Fibroblast of pulmonary artery (primary cell): ENCODE measurements around the gene ARHGAP1.

Experiments used
- DNase-seq: peaks from one replicate; pipeline ENCODE4 v3.0.0-alpha.2; 2010; ENCODE audit warnings: low read depth
- H3K4me3 ChIP-seq: replicated peaks from 2 replicates; pipeline ENCODE4 v1.5.1; 2011; ENCODE audit warnings: low read depth, mild to moderate bottlenecking, control low read depth, low read length, moderate library complexity
- CTCF ChIP-seq: IDR thresholded peaks from 2 replicates; pipeline ENCODE4 v1.5.1; 2011; ENCODE audit warnings: mild to moderate bottlenecking, control low read depth, low read length, inconsistent platforms; ENCODE audit errors: missing control alignments

ARHGAP1 gene

GRCh38 chr11:46698597-46698996, 1.8 kb downstream of the ARHGAP1 start:
- no peak for TF ChIP-seq CTCF
- H3K4me3 ChIP-seq: no peak overlapping the region
- no peak for DNase-seq

DNA sequence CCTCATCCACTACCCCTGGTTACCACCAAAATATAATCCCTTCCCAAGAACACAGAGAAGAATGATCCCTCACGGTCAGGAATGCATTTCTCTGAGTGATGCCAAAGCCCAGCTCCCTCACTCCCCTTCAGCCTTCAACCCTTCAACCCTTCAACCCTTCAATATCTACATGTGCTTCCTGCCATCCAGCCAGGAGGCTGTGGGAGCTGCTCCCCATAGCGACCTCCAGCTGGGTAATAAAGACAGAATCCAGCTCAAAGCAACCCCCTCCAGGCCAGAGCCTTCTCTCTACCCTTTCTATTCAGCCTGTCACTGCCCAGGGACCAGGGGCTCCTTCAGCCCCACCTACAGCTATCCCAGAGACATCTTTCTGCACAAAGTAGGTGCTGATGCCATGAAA, 2.7 kb downstream of the ARHGAP1 start:
- no peak for TF ChIP-seq CTCF
- no peak for DNase-seq
- no peak overlapping the region for H3K4me3 ChIP-seq

GRCh38 chr11:46697303-46697702, 3.1 kb downstream of the ARHGAP1 start:
- no peak overlapping the region for H3K4me3 ChIP-seq
- DNase-seq: peak; percentile 38
- TF ChIP-seq CTCF: no peak

- DNase-seq: no peak
- no peak overlapping the region for H3K4me3 ChIP-seq
- TF ChIP-seq CTCF: no peak
Measured at GRCh38 chr11:46696212-46696558, 4.2 kb downstream of the ARHGAP1 start.

- DNase-seq: no peak
- no peak for TF ChIP-seq CTCF
- H3K4me3 ChIP-seq: no peak overlapping the region
Measured at GRCh38 chr11:46695345-46696211, 4.8 kb downstream of the ARHGAP1 start.

DNA sequence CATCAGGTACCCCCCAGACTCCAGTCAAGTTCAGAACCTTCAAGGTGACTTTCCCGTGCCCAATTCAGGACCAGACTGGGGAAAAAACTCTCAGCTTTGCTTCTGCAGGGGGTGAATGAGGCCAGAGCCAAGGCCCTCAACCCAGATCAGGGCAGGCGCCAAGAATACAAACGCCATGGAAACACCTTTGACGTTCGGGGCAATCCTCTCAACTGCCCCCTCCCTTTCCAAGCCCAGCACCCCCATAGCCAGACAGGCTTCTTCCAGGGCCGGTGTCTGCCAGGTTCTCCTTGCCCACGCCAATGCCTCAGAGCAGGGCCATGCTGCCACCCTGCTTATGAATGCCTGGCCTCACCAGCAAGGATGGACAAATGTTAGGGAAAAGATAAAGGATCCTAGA, 5.8 kb downstream of the ARHGAP1 start:
- no peak for TF ChIP-seq CTCF

GRCh38 chr11:46694072-46694471, 6.3 kb downstream of the ARHGAP1 start:
- TF ChIP-seq CTCF: no peak
- no peak for DNase-seq
- no peak overlapping the region for H3K4me3 ChIP-seq

More for the DNA sequence above, 5.8 kb downstream of the ARHGAP1 start:
- DNase-seq: no peak
- no peak overlapping the region for H3K4me3 ChIP-seq
